Common myeloid progenitor, CD34-positive (primary cell): ENCODE measurements around the gene XCL2.

ENCODE experiments used
- CTCF ChIA-PET: fragments of 350-600 bp; sonication (Branson Sonifier 250); formaldehyde crosslinking; loops from one replicate; lab custom pipeline; 2021; ENCODE audit warnings: antibody characterized with exemption; lab: Charles Lee
- POLR2A ChIA-PET: fragments of 350-600 bp; sonication (Branson Sonifier 250); formaldehyde crosslinking; loops from one replicate; lab custom pipeline; 2021; ENCODE audit warnings: antibody characterized with exemption; lab: Charles Lee
- DNase-seq, 3 donors: peaks; one replicate each; pipeline versions ENCODE4 v3.0.0 to v3.0.0-alpha.2; 2013
- H3K27ac ChIP-seq, 2 experiments: 1 replicate in 1 of 2; 2 replicates in 1 of 2; pipeline ENCODE4 v1.7.0; 2013; ENCODE audit warnings: inconsistent platforms in 2 of 2, low read length in 2 of 2, mild to moderate bottlenecking in 2 of 2, low read depth in 1 of 2, moderate library complexity in 1 of 2; ENCODE audit not compliant: severe bottlenecking in 2 of 2, insufficient read depth in 1 of 2, poor library complexity in 1 of 2
- H3K27me3 ChIP-seq, 5 experiments: replicated peaks in 2 of 5; 1 replicate in 3 of 5; 2 replicates in 2 of 5; pipeline versions ENCODE4 v1.6.1 to v1.7.0; 2013; ENCODE audit warnings: low read length in 4 of 5, mild to moderate bottlenecking in 2 of 5, moderate library complexity in 2 of 5, inconsistent platforms in 1 of 5; ENCODE audit not compliant: insufficient read depth in 5 of 5, control insufficient read depth in 4 of 5
- H3K36me3 ChIP-seq, 4 experiments: 1 replicate in 2 of 4; 2 replicates in 2 of 4; pipeline versions ENCODE4 v1.6.1 to v1.7.0; 2013; ENCODE audit warnings: low read length in 3 of 4, control low read depth in 1 of 4, mild to moderate bottlenecking in 1 of 4; ENCODE audit not compliant: control insufficient read depth in 4 of 4, insufficient read depth in 4 of 4
- H3K4me1 ChIP-seq, 4 experiments: 1 replicate in 3 of 4; 2 replicates in 1 of 4; pipeline versions ENCODE4 v1.6.1 to v1.7.1; 2013; ENCODE audit warnings: low read length in 3 of 4, mild to moderate bottlenecking in 3 of 4, control low read depth in 1 of 4, inconsistent platforms in 1 of 4, moderate library complexity in 1 of 4; ENCODE audit not compliant: control insufficient read depth in 4 of 4, insufficient read depth in 4 of 4; ENCODE audit errors: control extremely low read depth in 1 of 4
- H3K4me3 ChIP-seq, 7 experiments: 1 replicate in 4 of 7; 2 replicates in 3 of 7; pipeline versions ENCODE4 v1.5.1 to v1.7.0; 2013; ENCODE audit warnings: mild to moderate bottlenecking in 7 of 7, low read length in 6 of 7, moderate library complexity in 6 of 7, inconsistent platforms in 2 of 7, low read depth in 2 of 7, control low read depth in 1 of 7; ENCODE audit not compliant: insufficient read depth in 4 of 7, control insufficient read depth in 1 of 7; ENCODE audit errors: extremely low read depth in 1 of 7
- H3K9me3 ChIP-seq, 5 experiments: 1 replicate in 4 of 5; 2 replicates in 1 of 5; pipeline versions ENCODE4 v1.6.1 to v1.7.1; 2013; ENCODE audit warnings: low read length in 4 of 5, mild to moderate bottlenecking in 2 of 5, inconsistent platforms in 1 of 5, low read depth in 1 of 5, moderate library complexity in 1 of 5; ENCODE audit not compliant: control insufficient read depth in 4 of 5, insufficient read depth in 2 of 5; ENCODE audit errors: control extremely low read depth in 1 of 5
- WGBS: methylation state at CpG from one replicate; pipeline ENCODE4 v1.1.5; 2013; ENCODE audit not compliant: insufficient coverage; 5-methylcytosine and 5-hydroxymethylcytosine counted together

Gene XCL2

GRCh38 chr1:168561989-168562388, 18.2 kb upstream of the XCL2 start:
- H3K4me3 ChIP-seq, result no peak overlapping the region
- WGBS, result no CpG with 5 or more reads among the region's 2 CpGs

GRCh38 chr1:168560370-168560769, 16.6 kb upstream of the XCL2 start:
- H3K36me3 ChIP-seq, result no peaks in the 10 kb centered on the region
- H3K27me3 ChIP-seq, result no peaks in the 10 kb centered on the region
- H3K4me3 ChIP-seq, result no peak overlapping the region
- H3K27ac ChIP-seq, result no peak overlapping the region
- CTCF ChIA-PET, result interaction anchor here (0.7 kb wide), 1 partner anchor 12 kb away, joined by 4 read pairs; no protein-coding TSS in a partner anchor
- H3K4me1 ChIP-seq, result peaks cover 0 to 29% (median 4%) of the 10 kb centered on the region in 4 experiments
- DNase-seq, result no peak
- no peaks in the 10 kb centered on the region for H3K9me3 ChIP-seq
- POLR2A ChIA-PET, result no interaction called here

More at GRCh38 chr1:168561989-168562388, 18.2 kb upstream of the XCL2 start:
- DNase-seq, result no peak
- no peak overlapping the region for H3K27ac ChIP-seq
- H3K36me3 ChIP-seq, result no peaks in the 10 kb centered on the region
- no peaks in the 10 kb centered on the region for H3K27me3 ChIP-seq
- H3K9me3 ChIP-seq, result no peaks in the 10 kb centered on the region
- CTCF ChIA-PET, result no interaction called here
- POLR2A ChIA-PET, result no interaction called here
- H3K4me1 ChIP-seq, result peaks cover 6 to 25% (median 11%) of the 10 kb centered on the region in 4 experiments

DNA sequence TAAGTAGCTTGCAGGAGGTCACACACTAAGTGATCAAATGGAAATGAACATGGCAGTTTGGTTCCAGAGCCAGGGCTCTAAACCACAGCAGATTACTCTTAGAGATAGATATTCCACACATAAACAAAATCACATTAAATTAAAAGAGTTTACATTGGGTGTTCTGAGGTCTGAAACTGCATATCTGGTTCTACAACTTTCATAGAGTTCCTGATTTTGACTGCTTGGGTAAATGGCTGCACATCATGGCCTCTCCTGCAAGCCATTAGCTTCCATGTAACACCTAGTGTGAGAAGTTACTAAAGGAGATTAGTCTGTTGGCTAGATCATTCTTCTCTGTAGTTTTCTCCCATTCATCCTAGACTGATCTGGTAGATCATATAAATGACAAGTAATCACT, 12.8 kb upstream of the XCL2 start:
- Histone ChIP-seq H3K9me3 (no peaks in the 10 kb centered on the region), H3K27me3 (no peaks in the 10 kb centered on the region), H3K27ac (no peak overlapping the region), H3K36me3 (no peaks in the 10 kb centered on the region), H3K4me3 (no peak overlapping the region), H3K4me1 (peaks cover 6 to 44% (median 15%) of the 10 kb centered on the region in 4 experiments)
- ChIA-PET CTCF (no interaction called here), POLR2A (no interaction called here)
- DNase-seq, result no peak

DNA sequence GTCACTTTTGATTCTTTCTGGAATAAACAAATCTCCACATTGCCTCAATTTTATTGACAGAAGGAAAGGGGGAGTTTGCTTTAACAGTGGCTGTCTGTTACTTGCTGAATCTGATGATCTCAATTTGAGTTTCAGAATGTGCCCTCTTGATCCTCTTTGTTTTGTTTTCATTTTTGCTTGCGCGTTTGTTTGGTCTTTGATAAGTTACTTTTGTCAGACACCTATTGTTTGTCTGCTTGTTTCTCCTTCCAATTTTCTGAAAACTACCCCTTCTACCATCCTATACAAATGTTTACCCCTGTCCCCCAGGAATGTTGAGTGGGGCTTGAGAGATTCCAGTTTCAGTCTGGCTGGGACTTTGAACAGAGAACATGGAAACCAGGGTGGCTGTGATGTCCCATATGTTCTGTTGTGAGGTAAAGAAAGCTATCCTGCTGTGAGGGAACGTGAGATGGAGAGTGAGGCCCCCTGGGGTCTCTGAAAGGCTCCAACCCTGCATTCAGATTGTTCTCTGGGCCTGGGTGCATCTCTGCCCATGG, 11.8 kb upstream of the XCL2 start:
- H3K9me3 ChIP-seq, result no peaks in the 10 kb centered on the region
- ChIA-PET CTCF (no interaction called here), POLR2A (no interaction called here)
- H3K27me3 ChIP-seq, result no peaks in the 10 kb centered on the region
- no peaks in the 10 kb centered on the region for H3K36me3 ChIP-seq
- 100% methylated on average over 1 of the region's 3 CpGs for WGBS
- no peak for DNase-seq
- H3K27ac ChIP-seq, result no peak overlapping the region
- peaks cover 6 to 43% (median 15%) of the 10 kb centered on the region in 4 experiments for H3K4me1 ChIP-seq
- H3K4me3 ChIP-seq, result no peak overlapping the region

GRCh38 chr1:168554603-168555483, 11.0 kb upstream of the XCL2 start:
- no peak overlapping the region for H3K4me3 ChIP-seq
- H3K4me1 ChIP-seq, result peaks cover 6 to 43% (median 15%) of the 10 kb centered on the region in 4 experiments
- ChIA-PET CTCF (interaction anchor here (1.2 to 1.5 kb wide), 2 partner anchors 18 to 116 kb away, joined by 3 to 6 read pairs; no protein-coding TSS in a partner anchor), POLR2A (no interaction called here)
- H3K36me3 ChIP-seq, result no peaks in the 10 kb centered on the region
- H3K9me3 ChIP-seq, result no peaks in the 10 kb centered on the region
- WGBS, result 75% methylated on average over 3 of the region's 5 CpGs
- H3K27me3 ChIP-seq, result no peaks in the 10 kb centered on the region
- no peak overlapping the region for H3K27ac ChIP-seq
- DNase-seq, result peak in 2 of 3 donors; percentile 54 to 62

DNA sequence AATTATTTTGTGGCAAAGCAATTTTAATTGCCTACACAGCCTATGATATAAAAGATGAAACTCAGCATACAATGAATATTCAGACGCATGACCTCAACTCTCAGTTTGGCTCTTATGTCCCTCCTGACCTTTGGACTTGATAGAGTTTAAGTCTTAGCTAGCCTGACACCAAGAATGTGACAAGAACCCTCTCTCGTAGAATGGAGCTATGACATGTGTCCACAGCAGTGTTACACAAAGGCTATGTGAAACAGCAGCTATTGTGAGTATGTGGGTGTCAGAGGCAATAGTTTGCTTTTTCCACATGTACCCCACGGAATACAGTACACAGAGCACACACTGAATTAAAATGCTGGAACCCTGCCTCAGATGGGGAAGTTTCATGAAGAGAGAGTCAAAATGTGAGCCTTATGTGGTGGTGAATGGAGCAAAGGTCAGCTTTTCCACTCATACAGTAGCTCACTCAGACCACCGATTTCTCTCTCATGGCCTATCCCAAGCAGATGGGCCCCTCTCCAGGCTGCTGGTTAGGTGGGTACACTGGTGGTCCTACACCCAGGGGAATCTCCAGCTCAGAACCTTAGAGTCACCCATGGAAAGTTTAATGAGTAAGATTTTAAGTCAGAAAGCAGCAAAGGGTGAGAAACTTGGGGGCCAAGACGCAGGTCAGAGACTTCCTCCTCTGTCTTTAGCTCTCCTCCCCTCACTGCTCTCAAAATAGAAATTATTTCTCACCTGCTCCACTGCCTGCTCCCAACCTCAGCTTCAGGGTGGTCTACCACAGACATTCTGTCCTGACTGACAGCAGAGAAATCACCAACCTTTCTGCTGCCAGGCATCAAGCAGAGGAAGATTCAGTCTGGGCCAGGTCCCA, 10.1 kb upstream of the XCL2 start:
- peaks cover 6 to 43% (median 15%) of the 10 kb centered on the region in 4 experiments for H3K4me1 ChIP-seq
- peak in 2 of 3 donors; percentile 17 to 34 for DNase-seq
- POLR2A ChIA-PET, result no interaction called here
- CTCF ChIA-PET, result interaction anchor here (1.2 to 1.5 kb wide), 2 partner anchors 19 to 115 kb away, joined by 3 to 6 read pairs; no protein-coding TSS in a partner anchor
- WGBS, result 67% methylated on average over 3 of the region's 5 CpGs
- no peaks in the 10 kb centered on the region for H3K36me3 ChIP-seq
- H3K9me3 ChIP-seq, result no peaks in the 10 kb centered on the region
- H3K27me3 ChIP-seq, result no peaks in the 10 kb centered on the region
- H3K4me3 ChIP-seq, result no peak overlapping the region
- no peak overlapping the region for H3K27ac ChIP-seq
